Immature natural killer cell (primary cell): ENCODE data around the gene DNAJB6. TPM values are rescaled to one million over a fixed set of nuclear protein-coding genes. Genes with fewer than 3 reads are reported as not detected.

Experiments used
- DNase-seq, 3 donors: peaks; one replicate each; pipeline ENCODE4 v3.0.0; 2022; ENCODE audit warnings: mixed read lengths in 1 of 3
- H3K27ac Mint-ChIP-seq, 6 donors: one replicate each; pipeline ENCODE4 v1.8.0; 2020; ENCODE audit warnings: mixed read lengths in 6 of 6, mild to moderate bottlenecking in 5 of 6, inconsistent platforms in 4 of 6, moderate library complexity in 3 of 6
- H3K27me3 Mint-ChIP-seq, 3 donors: one replicate each; pipeline ENCODE4 v1.8.0; 2020 to 2021; ENCODE audit warnings: low read depth in 3 of 3, mild to moderate bottlenecking in 3 of 3, mixed read lengths in 3 of 3, moderate library complexity in 3 of 3, inconsistent platforms in 1 of 3
- H3K36me3 Mint-ChIP-seq, 3 donors: one replicate each; pipeline ENCODE4 v1.8.0; 2020; ENCODE audit warnings: mixed read lengths in 3 of 3, inconsistent platforms in 2 of 3, mild to moderate bottlenecking in 2 of 3
- H3K4me1 Mint-ChIP-seq, 2 donors: one replicate each; pipeline ENCODE4 v1.8.0; 2020; ENCODE audit warnings: inconsistent platforms in 2 of 2, mild to moderate bottlenecking in 2 of 2, mixed read lengths in 2 of 2, moderate library complexity in 1 of 2
- H3K4me3 Mint-ChIP-seq, 5 donors: one replicate each; pipeline ENCODE4 v1.8.0; 2020; ENCODE audit warnings: mild to moderate bottlenecking in 5 of 5, mixed read lengths in 5 of 5, inconsistent platforms in 3 of 5, moderate library complexity in 3 of 5
- H3K9me3 Mint-ChIP-seq, 6 donors: one replicate each; pipeline ENCODE4 v1.8.0; 2020; ENCODE audit warnings: mild to moderate bottlenecking in 6 of 6, mixed read lengths in 6 of 6, inconsistent platforms in 4 of 6, moderate library complexity in 3 of 6
- polyA plus RNA-seq, 3 donors: library from polyadenylated mRNA; unstranded; fragments of 300-500 nt; fragmentation: Illumina TruSeq; gene quantifications; one replicate each; pipeline ENCODE4 v1.2.3, GENCODE V29; 2021

The DNAJB6 gene
- polyA plus RNA-seq, result 100 to 1,000 TPM; 184 to 205 (median 185) TPM

DNA sequence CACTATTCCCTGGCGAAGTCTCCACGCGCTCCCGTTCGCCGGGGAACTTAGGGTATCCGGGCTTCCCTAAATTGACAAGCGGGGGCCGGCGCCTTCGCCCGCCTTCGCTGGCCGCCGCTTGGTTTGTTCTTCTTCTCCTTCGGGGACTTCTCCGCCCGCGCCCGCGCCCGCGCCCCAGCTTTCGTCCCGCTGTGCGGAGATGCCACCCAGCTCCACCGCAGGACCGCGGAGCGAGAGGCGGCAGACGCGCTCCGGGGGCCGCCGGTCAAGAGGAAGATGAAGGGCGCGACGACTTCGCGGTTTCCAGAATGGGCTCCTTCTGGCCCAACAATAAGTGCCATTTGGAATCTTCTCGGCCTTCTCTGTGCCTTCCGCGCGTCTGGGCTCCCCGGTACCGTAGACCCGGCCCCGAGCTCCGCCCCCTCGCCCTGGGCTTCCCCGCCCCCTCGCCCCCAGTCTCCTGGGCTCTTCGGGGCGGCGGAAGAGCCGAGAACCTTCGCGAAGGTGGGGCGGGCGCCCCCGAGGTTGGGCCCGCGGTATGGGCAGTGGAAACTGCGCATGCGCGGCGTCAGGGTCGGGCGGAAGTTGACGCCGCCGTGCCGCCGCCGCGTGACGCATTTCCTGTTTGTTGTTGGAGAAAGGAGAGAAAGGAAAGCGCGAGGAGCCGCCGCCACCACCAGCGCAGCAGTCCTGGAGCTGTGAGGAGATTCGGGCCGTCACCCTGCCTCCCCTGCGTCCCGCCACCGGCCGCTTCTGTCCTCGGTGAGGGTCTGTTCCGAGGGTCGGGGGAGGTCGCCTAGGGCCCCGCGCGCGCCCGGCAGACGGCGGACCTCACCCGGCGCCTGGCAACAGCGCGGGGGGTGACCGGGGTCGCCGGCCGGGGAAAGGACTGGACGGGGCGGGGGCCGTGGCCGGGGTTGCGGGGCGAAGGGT lies at the start of gene DNAJB6:
TSS of gene DNAJB6 (plus strand) at position 622 of the 933 bp plus-strand sequence. CDS start 21,569 bp downstream, outside the sequence.
- peaks cover 15 to 41% (median 37%) of the 10 kb centered on the region in 3 donors for H3K27me3 Mint-ChIP-seq
- H3K27ac Mint-ChIP-seq, result peak within 1 kb of the TSS; percentile 94 to 99 (median 98)
- H3K4me1 Mint-ChIP-seq, result peaks cover 45 to 48% of the 10 kb centered on the region in 2 donors
- H3K4me3 Mint-ChIP-seq, result peak within 1 kb of the TSS; percentile 96 to 98 (median 97)
- H3K9me3 Mint-ChIP-seq, result no peaks in the 10 kb centered on the region
- no peaks in the 10 kb centered on the region for H3K36me3 Mint-ChIP-seq
- peak; percentile 97 for DNase-seq

DNA sequence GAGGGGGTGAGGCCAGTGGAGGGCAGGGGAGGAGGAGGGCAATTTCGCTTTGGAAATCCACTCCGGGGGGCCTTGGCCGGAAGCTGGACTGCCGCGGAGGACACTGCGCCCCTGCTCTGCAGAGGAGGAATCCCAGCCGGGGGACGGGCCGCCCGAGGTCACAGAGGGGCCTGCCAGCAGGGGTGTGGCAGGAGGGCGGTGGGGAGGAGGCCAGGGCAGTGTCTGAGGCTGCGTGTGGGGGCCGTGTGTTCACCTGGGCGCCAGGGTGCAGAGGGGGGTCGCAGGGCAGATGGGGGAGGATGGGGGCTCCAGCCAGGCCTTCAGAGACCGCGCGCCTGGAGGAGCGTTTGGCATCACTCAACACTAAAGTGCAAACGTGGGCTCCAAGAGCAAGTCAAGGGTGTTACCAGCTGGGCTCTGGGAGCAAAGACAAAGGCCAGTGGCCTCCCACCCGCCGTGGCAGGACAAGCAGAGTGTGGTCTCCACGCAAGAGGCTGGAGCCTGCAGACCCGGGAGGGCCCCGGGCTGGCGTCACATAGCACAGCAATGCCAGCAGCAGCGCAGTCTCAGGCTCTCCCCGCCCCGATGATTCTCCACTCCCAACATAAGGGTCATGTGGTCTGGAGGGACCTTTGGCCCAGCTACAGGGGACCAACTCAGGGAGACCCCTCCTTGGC lies 45.3 kb upstream of the DNAJB6 start:
- DNase-seq, result no peak
- Mint-ChIP-seq H3K4me3 (no peak overlapping the region), H3K9me3 (no peaks in the 10 kb centered on the region), H3K27me3 (peaks cover 0 to 3% (median 2%) of the 10 kb centered on the region in 3 donors), H3K4me1 (no peaks in the 10 kb centered on the region), H3K27ac (no peak overlapping the region), H3K36me3 (no peaks in the 10 kb centered on the region)

DNA sequence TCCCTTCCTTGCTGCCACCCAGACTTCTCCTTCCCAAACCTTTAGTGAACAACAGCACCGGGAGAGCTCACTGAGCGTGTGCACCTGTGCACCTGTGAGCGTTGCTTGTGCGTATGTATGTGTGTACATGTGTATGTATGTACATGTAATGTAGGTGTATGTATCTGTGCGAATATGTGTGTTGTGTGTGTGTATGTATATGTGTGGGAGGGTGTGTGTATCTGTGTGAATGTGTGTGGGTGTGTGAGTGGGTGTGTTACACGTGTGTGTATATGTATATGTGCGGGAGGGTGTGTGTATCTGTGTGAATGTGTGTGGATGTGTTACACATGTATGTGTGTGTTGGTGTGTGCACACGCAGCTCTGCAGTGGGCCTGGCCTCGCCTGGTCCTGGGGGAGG lies 44.5 kb upstream of the DNAJB6 start:
- Mint-ChIP-seq H3K9me3 (no peaks in the 10 kb centered on the region), H3K36me3 (no peaks in the 10 kb centered on the region), H3K27ac (peak overlapping the region in 3 of 6 donors; percentile 0 to 65 (median 9)), H3K27me3 (peaks cover 0 to 3% (median 3%) of the 10 kb centered on the region in 3 donors), H3K4me1 (no peaks in the 10 kb centered on the region), H3K4me3 (no peak overlapping the region)
- no peak for DNase-seq

DNA sequence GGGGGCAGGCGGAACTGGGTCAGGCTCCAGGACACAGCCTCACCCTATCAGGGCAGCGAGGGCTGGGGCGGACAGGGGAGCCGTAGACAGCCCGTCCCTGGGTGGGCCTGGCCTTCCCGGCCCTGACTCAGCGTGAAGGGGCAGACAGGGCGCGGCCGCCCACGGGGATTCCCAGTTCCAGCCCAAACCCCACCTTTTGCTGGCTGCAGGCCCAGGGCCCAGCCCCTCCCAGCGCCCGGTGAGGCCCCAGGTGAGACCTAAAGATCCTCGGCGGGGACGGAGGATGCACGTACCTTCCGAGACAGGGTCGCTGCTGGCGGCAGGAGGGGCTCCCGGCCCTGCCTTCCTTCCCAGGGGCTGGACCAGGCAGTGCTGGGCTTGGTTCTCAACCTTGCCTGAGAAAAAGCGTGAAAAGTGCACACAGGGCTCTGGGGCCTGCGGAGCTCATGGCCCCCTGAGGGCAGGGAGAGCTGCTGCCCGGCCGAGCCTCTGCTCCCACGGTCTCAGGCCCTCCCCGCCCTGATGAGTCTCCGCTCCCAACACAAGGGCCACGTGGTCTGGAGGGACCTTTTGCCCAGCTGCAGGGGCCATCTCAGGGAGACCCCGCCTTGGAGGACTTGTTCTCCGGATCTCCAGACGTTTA lies 43.9 kb upstream of the DNAJB6 start:
- Mint-ChIP-seq H3K9me3 (no peaks in the 10 kb centered on the region), H3K27ac (no peak overlapping the region), H3K27me3 (peaks cover 2 to 4% (median 2%) of the 10 kb centered on the region in 3 donors), H3K4me3 (no peak overlapping the region), H3K4me1 (peaks cover 2 to 3% of the 10 kb centered on the region in 2 donors), H3K36me3 (no peaks in the 10 kb centered on the region)
- DNase-seq, result no peak

DNA sequence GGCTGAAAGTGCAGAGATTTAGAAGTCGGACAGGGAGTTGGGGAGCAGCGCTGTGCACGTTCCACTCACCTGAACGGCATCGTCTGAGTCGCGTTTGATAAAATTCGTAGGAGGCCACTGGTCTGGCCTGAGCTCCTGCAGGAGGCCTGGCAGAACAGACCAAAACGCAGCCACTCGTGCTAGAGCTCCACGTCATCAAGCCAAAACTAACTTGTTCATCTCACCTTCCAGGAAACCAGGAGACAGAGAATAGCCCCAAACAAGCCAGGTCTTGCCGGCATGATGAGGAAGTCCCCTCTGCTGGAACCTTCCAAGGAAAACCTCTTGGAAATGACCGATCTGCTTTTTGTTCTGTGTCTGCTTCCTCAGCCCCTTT lies 43.4 kb upstream of the DNAJB6 start:
- H3K9me3 Mint-ChIP-seq, result no peaks in the 10 kb centered on the region
- peak overlapping the region in 1 of 6 donors; percentile 36 for H3K27ac Mint-ChIP-seq
- peaks cover 3 to 6% of the 10 kb centered on the region in 2 donors for H3K4me1 Mint-ChIP-seq
- H3K36me3 Mint-ChIP-seq, result no peaks in the 10 kb centered on the region
- H3K27me3 Mint-ChIP-seq, result peaks cover 2 to 7% (median 5%) of the 10 kb centered on the region in 3 donors
- no peak overlapping the region for H3K4me3 Mint-ChIP-seq
- no peak for DNase-seq

DNA sequence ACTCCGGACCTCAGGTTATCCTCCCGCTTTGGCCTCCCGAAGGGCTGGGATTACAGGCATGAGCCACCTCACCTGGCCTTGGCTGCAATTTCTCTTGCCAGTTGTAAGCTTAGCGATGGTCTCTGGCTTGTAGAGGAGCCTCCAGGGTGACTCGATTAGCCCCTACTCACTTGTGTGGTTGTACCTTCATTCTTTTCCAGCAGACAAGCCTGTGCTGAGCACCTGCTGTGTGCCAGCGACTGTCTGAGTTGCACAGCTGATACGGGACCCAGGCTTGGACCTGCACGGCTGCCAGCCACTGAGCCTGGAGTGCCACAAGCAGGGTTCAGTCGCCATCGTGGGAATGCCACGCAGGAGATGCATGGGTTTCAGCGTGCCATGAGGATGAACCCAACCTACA lies 42.0 kb upstream of the DNAJB6 start:
- Mint-ChIP-seq H3K27ac (no peak overlapping the region), H3K4me3 (no peak overlapping the region), H3K4me1 (peaks cover 15 to 18% of the 10 kb centered on the region in 2 donors), H3K9me3 (peaks cover 0 to 1% (median 0%) of the 10 kb centered on the region in 6 donors), H3K36me3 (peaks cover 0 to 3% (median 0%) of the 10 kb centered on the region in 3 donors), H3K27me3 (peaks cover 5 to 21% (median 14%) of the 10 kb centered on the region in 3 donors)
- DNase-seq, result no peak

DNA sequence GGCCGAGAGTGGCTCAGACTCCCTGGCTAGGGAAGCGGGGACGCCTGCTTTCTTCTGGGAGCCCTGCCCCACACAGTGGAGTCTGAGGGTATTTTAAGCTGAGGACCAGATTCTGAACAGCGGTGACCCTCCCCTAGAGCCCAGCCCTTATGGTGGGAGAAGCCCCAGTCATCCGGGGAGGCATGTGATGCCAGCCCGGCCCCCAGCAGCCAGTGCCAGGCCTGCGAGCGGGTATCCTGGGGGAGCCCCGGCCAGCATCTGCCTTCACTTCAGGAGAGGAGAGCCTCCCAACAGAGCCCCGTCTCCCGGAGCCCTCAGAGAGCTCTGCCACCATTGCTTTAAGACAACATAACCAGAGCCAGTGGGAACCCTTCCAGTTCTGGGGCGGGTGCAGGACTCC lies 41.5 kb upstream of the DNAJB6 start:
- no peak overlapping the region for H3K4me3 Mint-ChIP-seq
- no peak for DNase-seq
- no peak overlapping the region for H3K27ac Mint-ChIP-seq
- peaks cover 0 to 1% (median 0%) of the 10 kb centered on the region in 6 donors for H3K9me3 Mint-ChIP-seq
- H3K4me1 Mint-ChIP-seq, result peaks cover 16 to 18% of the 10 kb centered on the region in 2 donors
- peaks cover 0 to 3% (median 0%) of the 10 kb centered on the region in 3 donors for H3K36me3 Mint-ChIP-seq
- peaks cover 5 to 22% (median 14%) of the 10 kb centered on the region in 3 donors for H3K27me3 Mint-ChIP-seq

DNA sequence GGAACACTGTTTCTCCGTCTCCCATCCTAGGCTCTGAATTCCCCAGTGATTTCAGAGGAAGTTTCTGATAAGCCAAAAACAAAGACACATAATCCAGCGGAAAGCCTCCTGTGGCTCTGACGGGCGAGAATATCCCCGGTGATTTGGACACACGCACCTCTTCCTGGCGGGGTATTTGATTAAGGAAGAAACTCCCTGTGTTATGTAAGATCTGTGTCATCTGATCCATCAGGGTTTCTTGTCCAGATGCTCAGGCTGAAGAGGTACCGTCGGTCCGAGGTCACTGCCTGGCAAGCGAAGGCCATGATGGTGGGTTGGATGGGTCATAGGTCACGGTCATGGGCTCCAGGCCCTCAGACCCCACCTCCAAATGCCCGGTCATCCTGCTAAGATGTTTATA lies 39.6 kb upstream of the DNAJB6 start:
- Mint-ChIP-seq H3K4me3 (no peak overlapping the region), H3K27me3 (peaks cover 5 to 32% (median 19%) of the 10 kb centered on the region in 3 donors), H3K9me3 (peaks cover 0 to 1% (median 0%) of the 10 kb centered on the region in 6 donors), H3K4me1 (peaks cover 31 to 34% of the 10 kb centered on the region in 2 donors), H3K27ac (peak overlapping the region in 1 of 6 donors; percentile 51), H3K36me3 (peaks cover 0 to 3% (median 0%) of the 10 kb centered on the region in 3 donors)
- no peak for DNase-seq

DNA sequence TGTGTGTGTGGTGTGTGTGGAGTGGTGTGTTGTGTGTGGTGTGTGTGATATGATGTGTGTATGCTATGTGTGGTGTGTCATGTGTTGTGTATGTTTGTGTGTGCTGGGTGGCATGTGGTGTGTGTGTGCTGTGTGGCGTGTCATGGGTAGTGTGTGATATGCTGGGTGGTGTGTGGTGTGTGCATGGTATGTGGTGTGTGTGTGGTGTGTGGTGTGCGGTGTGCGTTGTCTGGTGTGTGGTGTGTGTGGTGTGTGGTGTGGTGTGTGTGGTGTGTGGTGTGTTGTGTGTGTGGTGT lies 37.5 kb upstream of the DNAJB6 start:
- no peak for DNase-seq
- Mint-ChIP-seq H3K4me1 (peaks cover 46 to 49% of the 10 kb centered on the region in 2 donors), H3K4me3 (peak overlapping the region; percentile 10 to 81 (median 72)), H3K27ac (peak overlapping the region; percentile 40 to 96 (median 79)), H3K36me3 (peaks cover 0 to 3% (median 0%) of the 10 kb centered on the region in 3 donors), H3K9me3 (peaks cover 0 to 1% (median 0%) of the 10 kb centered on the region in 6 donors), H3K27me3 (peaks cover 5 to 36% (median 22%) of the 10 kb centered on the region in 3 donors)

DNA sequence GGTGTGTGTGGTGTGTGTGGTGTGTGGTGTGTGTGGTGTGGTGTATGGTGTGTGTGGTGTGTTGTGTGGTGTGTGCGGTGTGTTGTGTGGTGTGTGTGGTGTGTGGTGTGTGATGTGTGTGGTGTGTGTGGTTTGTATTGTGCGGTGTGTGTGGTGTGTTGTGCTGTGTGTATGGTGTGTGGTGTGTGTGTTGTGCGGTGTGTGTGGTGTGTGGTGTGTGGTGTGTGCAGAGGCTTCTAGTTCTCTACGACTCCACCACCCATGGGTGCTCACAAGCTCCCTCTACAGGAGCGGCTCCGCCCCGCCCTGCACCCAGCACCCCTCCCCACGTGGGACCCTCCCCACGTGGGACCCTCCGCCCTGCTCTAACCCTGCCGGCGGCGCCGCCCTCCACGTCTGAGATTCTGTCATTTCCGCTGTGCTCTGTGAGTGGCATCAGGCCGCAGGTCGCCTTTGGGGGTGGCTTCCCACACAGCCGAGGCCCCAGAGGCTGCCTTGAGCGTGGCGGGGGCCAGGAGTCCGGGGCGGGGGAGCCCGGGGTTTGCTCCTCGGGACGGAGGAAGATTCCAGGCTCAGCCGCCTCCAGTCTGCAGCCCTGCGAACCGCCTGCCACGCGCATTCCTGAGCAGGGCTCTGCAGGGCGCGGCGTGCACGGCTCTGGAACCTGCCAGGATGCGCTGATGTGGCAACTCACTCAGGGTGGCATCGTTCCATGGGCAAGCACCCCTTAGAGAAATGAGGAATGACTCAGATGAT lies 37.0 kb upstream of the DNAJB6 start:
- Mint-ChIP-seq H3K4me3 (peak overlapping the region in 3 of 5 donors; percentile 72 to 81 (median 75)), H3K9me3 (peaks cover 0 to 1% (median 0%) of the 10 kb centered on the region in 6 donors), H3K27me3 (peaks cover 5 to 36% (median 22%) of the 10 kb centered on the region in 3 donors), H3K4me1 (peaks cover 46 to 49% of the 10 kb centered on the region in 2 donors), H3K36me3 (peaks cover 0 to 3% (median 0%) of the 10 kb centered on the region in 3 donors), H3K27ac (peak overlapping the region; percentile 52 to 99 (median 90))
- DNase-seq, result peak; percentile 31 to 47 (median 42)

DNA sequence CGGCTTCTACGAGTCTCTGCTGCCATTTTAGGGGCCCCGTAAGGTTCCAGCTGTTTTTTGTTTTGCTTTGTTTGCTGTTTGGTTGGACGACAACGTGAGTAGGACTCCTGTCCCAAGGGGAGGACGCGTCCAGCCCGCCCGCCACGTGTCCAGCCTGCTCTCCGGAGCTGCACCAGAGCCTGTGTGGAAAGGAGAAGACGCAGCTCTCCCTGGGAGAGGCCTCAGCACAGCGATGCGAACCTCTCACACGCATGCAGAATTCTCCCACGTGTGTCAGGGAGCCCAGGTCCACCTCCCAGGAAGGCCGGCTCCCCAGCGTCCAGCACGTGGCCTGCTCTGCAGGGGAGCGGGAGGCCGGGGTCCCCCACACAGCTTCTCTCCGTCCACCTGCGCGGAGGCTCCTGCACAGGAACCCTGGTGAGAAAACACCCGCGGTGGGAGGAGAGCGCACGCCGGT lies 36.4 kb upstream of the DNAJB6 start:
- Mint-ChIP-seq H3K27me3 (peaks cover 5 to 36% (median 22%) of the 10 kb centered on the region in 3 donors), H3K27ac (peak overlapping the region; percentile 17 to 99 (median 73)), H3K36me3 (peaks cover 0 to 3% (median 0%) of the 10 kb centered on the region in 3 donors), H3K4me1 (peaks cover 49% of the 10 kb centered on the region in 2 donors), H3K4me3 (no peak overlapping the region), H3K9me3 (peaks cover 0 to 1% (median 0%) of the 10 kb centered on the region in 6 donors)
- no peak for DNase-seq

DNA sequence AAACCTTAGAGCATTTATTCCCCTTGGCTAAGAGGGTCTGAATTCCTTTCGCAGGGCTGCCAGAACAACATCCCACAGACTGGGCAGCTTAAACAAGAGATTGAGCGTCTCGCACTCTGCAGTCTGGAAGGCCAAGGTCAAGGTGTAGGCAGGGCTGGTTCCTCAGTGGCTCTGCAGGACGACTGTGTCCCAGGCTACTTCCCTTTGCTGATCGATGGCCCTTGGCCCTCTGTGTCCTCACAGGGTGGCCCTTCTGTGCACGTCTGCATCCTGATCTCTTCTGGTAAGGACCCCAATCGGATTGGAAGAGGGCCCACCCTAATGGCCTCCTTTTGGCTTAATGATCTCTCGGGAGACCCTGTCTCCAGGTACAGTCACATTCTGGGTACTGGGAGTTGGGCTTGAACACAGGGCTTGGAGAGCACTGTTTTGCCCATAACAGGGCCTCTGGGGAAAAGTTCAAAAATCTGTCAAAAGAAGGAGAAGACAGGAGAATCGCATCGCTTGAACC lies 35.1 kb upstream of the DNAJB6 start:
- H3K4me1 Mint-ChIP-seq, result peaks cover 54% of the 10 kb centered on the region in 2 donors
- peak overlapping the region; percentile 74 to 95 (median 88) for H3K4me3 Mint-ChIP-seq
- H3K27ac Mint-ChIP-seq, result peak overlapping the region; percentile 97 to 100 (median 98)
- H3K9me3 Mint-ChIP-seq, result peaks cover 0 to 1% (median 0%) of the 10 kb centered on the region in 6 donors
- peaks cover 5 to 37% (median 24%) of the 10 kb centered on the region in 3 donors for H3K27me3 Mint-ChIP-seq
- H3K36me3 Mint-ChIP-seq, result peaks cover 0 to 3% (median 0%) of the 10 kb centered on the region in 3 donors
- DNase-seq, result no peak
